Transverse colon (tissue), 4 donors: ENCODE measurements around the gene CNKSR1. TPM values are rescaled to one million over a fixed set of nuclear protein-coding genes. Genes with fewer than 3 reads are reported as not detected.

ENCODE experiments used
- DNase-seq: peaks from one replicate; pipeline ENCODE4 v3.0.0-alpha.2; 2019
- H3K27ac ChIP-seq, 4 donors: fragments of 200-600 bp; sonication (generic); 2 replicates each; pipeline ENCODE4 v1.5.1; 2016 to 2018; ENCODE audit warnings: inconsistent platforms in 4 of 4
- H3K27me3 ChIP-seq: fragments of 200-600 bp; sonication (generic); 2 replicates; pipeline ENCODE4 v1.5.1; 2017; ENCODE audit warnings: inconsistent platforms
- H3K36me3 ChIP-seq, 4 donors: fragments of 200-600 bp; sonication (generic); 2 replicates each; pipeline ENCODE4 v1.5.1; 2017 to 2019; ENCODE audit warnings: inconsistent platforms in 4 of 4
- H3K4me1 ChIP-seq, 4 donors: fragments of 200-600 bp; sonication (generic); 2 replicates each; pipeline ENCODE4 v1.5.1; 2017 to 2020; ENCODE audit warnings: inconsistent platforms in 4 of 4
- H3K4me3 ChIP-seq, 4 donors: fragments of 200-600 bp; sonication (generic); 1 replicate in 1 of 4; 2 replicates in 3 of 4; pipeline versions ENCODE4 v1.5.1 to v1.6.1; 2017 to 2019; ENCODE audit warnings: inconsistent platforms in 4 of 4
- H3K9me3 ChIP-seq, 2 donors: fragments of 200-600 bp; sonication (generic); 2 replicates each; pipeline ENCODE4 v1.5.1; 2017 to 2019; ENCODE audit warnings: inconsistent platforms in 2 of 2
- EP300 ChIP-seq: sonication (generic); formaldehyde crosslinking; IDR thresholded peaks from one replicate; pipeline ENCODE4 v1.6.1; 2017; ENCODE audit warnings: antibody characterized with exemption, low read depth
- POLR2A ChIP-seq: fragments of 450-650 bp; IDR thresholded peaks from one replicate; pipeline ENCODE4 v1.6.1; 2016; ENCODE audit warnings: antibody characterized with exemption, mild to moderate bottlenecking, moderate library complexity
- POLR2AphosphoS5 ChIP-seq, 3 donors: sonication (generic); formaldehyde crosslinking; IDR thresholded peaks; one replicate each; pipeline ENCODE4 v1.6.1; 2016; ENCODE audit warnings: antibody characterized with exemption in 3 of 3
- WGBS, 2 donors: methylation state at CpG; one replicate each; pipeline ENCODE4 v1.1.5; 2018; ENCODE audit warnings: low coverage in 1 of 2; 5-methylcytosine and 5-hydroxymethylcytosine counted together
- in situ Hi-C, 4 donors: fragments of 200-750 bp; cut with MboI; loops; one replicate each; pipeline versions ENCODE4 v1.15.0 to v1.15.1; 2017; ENCODE audit warnings: low sequenced_read_pairs in 3 of 4, low pct_ligation_motif_present in 1 of 4, low pct_unique_long_range_greater_than_20kb in 1 of 4
- intact Hi-C: fragments of 100-400 bp; cut with DNase I; formaldehyde crosslinking; loops from one replicate; pipeline ENCODE4 v1.15.1; 2023; ENCODE audit warnings: low total_unique reads
- total RNA-seq, 4 donors: library from RNA; depleted of rRNA; stranded (reverse); fragments of >200 nt; gene quantifications; one replicate each; pipeline ENCODE4 v1.1.0, GENCODE V29; 2016
- TF ChIP-seq, protein P1 (sequence below), 5 experiments: fragments of 200-600 bp in 3 of 5; fragments of 450-650 bp in 2 of 5; sonication (generic) in 3 of 5; IDR thresholded peaks; 1 replicate in 2 of 5; 2 replicates in 3 of 5; pipeline ENCODE4 v1.5.1; 2016 to 2017; ENCODE audit warnings: antibody characterized with exemption in 5 of 5, inconsistent platforms in 3 of 5, mild to moderate bottlenecking in 2 of 5, moderate library complexity in 1 of 5

CNKSR1 gene
- total RNA-seq, 4 donors from 2014 or later, result 53.5 to 187 (median 74.4) TPM

DNA sequence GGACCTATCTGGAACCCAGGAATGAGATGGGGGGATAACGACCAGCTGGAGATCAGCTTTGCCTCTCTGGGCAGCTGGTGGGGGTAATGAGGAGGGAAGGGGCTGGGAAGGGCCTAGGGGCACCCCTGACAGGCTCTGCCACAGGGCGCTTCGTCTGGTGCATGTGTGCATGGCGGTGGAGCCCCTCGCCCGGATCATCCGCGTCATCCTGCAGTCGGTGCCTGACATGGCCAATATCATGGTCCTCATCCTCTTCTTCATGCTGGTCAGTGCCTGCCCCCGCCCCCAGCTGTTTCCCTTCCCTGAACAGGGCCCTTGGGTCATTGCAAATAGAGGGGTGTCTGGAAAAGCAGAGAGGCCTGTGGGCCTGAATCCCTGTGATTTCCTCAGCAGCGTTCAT lies 20.5 kb downstream of the CNKSR1 start:
- H3K4me1 ChIP-seq, result no peaks in the 10 kb centered on the region
- in situ Hi-C loops (no loop called here), intact Hi-C loops (no loop called here)
- no peaks in the 10 kb centered on the region for H3K9me3 ChIP-seq
- no peak overlapping the region for H3K27ac ChIP-seq
- DNase-seq, result no peak
- TF ChIP-seq EP300 (no peak), POLR2A (no peak), POLR2AphosphoS5 (IDR thresholded peaks at IDR 0.05) (no peak)
- TF ChIP-seq, protein P1, sequence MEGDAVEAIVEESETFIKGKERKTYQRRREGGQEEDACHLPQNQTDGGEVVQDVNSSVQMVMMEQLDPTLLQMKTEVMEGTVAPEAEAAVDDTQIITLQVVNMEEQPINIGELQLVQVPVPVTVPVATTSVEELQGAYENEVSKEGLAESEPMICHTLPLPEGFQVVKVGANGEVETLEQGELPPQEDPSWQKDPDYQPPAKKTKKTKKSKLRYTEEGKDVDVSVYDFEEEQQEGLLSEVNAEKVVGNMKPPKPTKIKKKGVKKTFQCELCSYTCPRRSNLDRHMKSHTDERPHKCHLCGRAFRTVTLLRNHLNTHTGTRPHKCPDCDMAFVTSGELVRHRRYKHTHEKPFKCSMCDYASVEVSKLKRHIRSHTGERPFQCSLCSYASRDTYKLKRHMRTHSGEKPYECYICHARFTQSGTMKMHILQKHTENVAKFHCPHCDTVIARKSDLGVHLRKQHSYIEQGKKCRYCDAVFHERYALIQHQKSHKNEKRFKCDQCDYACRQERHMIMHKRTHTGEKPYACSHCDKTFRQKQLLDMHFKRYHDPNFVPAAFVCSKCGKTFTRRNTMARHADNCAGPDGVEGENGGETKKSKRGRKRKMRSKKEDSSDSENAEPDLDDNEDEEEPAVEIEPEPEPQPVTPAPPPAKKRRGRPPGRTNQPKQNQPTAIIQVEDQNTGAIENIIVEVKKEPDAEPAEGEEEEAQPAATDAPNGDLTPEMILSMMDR (IDR thresholded peaks at IDR 0.05), result no peak
- no peaks in the 10 kb centered on the region for H3K36me3 ChIP-seq
- no peaks in the 10 kb centered on the region for H3K27me3 ChIP-seq
- WGBS, 2 donors, result 88% methylated on average over 11 of the region's 11 CpGs; no CpG with 5 or more reads in 1 of the 2 donors
- no peak overlapping the region for H3K4me3 ChIP-seq

DNA sequence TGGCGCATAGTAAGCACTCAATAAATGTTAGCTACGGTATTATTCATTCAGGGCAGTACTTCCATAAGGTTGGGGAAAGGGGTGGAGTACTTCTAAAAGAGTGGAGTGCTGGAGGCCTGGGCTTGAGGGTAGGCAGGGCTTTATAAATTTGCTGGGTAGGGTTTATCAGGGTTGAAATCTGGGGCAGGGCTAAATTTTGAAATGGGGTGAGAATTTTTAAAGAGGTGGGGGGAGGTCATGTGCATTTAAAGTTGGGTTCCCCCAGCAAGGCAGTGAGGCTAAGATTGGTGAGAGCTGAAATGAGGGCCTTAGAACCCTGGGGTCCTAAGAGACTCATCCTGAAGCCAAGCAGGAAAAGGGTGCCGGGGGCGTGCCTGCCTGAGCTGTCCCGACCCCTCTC lies 23.1 kb downstream of the CNKSR1 start:
- DNase-seq, result no peak
- intact Hi-C loops (loop anchor here (5.0 kb wide), 1 partner anchor 1308 kb away; no protein-coding TSS in a partner anchor), in situ Hi-C loops (no loop called here)
- H3K36me3 ChIP-seq, result no peaks in the 10 kb centered on the region
- H3K27me3 ChIP-seq, result no peaks in the 10 kb centered on the region
- H3K4me1 ChIP-seq, result no peaks in the 10 kb centered on the region
- TF ChIP-seq EP300 (no peak), POLR2AphosphoS5 (IDR thresholded peaks at IDR 0.05) (no peak), POLR2A (no peak)
- TF ChIP-seq, protein P1 (IDR thresholded peaks at IDR 0.05), result no peak
- no peaks in the 10 kb centered on the region for H3K9me3 ChIP-seq
- WGBS, 2 donors, result 83 to 93% methylated on average over 2 to 5 of the region's 5 CpGs
- H3K27ac ChIP-seq, result no peak overlapping the region
- H3K4me3 ChIP-seq, result no peak overlapping the region

DNA sequence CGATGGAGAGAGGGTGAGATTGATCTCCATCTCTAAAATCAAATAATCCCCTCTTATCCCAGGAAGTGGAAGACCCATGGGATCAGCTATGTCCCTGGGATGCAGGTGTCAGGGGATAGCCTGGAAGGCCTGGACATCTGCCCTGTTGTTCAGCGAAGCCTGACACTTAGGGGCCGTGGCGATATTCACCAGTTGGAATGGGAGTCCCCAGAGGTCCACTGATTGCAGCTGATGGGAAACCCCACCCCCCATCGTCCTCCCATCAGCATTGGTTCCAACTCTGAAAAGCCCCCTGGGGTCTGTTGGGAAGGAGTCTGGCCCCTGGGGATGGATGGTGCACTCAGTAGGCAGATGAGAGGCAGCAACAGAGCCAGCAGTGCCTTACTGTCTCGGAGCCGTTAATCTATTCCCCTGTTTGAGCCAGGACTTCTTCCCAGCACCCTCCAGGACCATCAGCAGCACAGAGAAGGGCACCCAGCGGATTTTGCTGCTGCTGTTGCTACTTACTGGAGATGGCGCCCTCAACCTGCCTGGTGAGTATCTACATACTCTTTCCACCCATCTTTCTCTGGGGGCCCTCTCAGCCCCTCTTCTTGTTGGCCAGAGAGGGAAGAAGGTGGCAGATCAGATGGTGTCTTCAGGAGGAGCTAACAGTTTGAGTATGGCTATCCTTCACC lies 26.5 kb downstream of the CNKSR1 start:
- H3K36me3 ChIP-seq, result no peaks in the 10 kb centered on the region
- H3K27me3 ChIP-seq, result no peaks in the 10 kb centered on the region
- H3K27ac ChIP-seq, result no peak overlapping the region
- DNase-seq, result no peak
- no peak overlapping the region for H3K4me3 ChIP-seq
- no peaks in the 10 kb centered on the region for H3K4me1 ChIP-seq
- WGBS, 2 donors, result 75% methylated on average over 9 of the region's 9 CpGs; no CpG with 5 or more reads in 1 of the 2 donors
- TF ChIP-seq, protein P1 (IDR thresholded peaks at IDR 0.05), result no peak
- TF ChIP-seq EP300, result no peak
- no peak for TF ChIP-seq POLR2A
- no peak for TF ChIP-seq POLR2AphosphoS5 (IDR thresholded peaks at IDR 0.05)
- in situ Hi-C loops (no loop called here), intact Hi-C loops (loop anchor here (5.0 kb wide), 1 partner anchor 1311 kb away; no protein-coding TSS in a partner anchor)
- no peaks in the 10 kb centered on the region for H3K9me3 ChIP-seq

DNA sequence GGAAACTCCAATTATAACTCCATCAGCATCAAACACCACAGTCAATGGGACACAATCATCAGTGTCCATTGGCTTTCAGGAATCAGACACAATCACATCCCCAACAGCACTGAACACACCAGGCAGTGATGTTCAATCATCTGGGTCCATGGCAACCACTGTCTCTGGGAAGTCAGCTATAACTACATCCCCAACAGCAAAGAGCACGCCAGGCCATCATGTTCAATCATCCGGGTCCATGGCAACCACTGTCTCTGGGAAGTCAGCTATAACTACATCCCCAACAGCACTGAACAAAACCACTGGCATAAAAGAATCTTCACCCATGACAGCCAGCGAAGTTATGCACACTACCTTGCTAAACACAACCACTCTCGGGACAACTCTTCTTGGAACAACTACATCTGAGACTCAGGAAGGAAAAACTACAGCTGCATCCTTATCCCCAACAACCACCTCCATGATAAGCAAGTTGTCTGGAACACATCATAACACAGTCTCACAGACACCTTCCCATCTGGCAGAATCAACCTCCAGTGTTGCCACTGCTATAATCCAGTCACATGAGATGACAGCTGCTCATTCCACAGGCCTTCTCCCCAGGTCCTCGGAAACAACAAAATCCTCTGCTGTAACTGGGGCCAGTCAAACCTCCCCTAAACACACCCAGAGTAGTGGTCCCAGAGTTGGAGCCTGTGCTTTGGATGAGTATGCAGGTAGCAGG lies 33.0 kb downstream of the CNKSR1 start:
- TF ChIP-seq POLR2A (no peak), POLR2AphosphoS5 (IDR thresholded peaks at IDR 0.05) (no peak), EP300 (no peak)
- TF ChIP-seq, protein P1 (IDR thresholded peaks at IDR 0.05), result no peak
- 82% methylated on average over 5 of the region's 5 CpGs; no CpG with 5 or more reads in 1 of the 2 donors for WGBS, 2 donors
- no peak overlapping the region for H3K4me3 ChIP-seq
- intact Hi-C loops, result no loop called here
- DNase-seq, result no peak
- in situ Hi-C loops, result no loop called here
- no peak overlapping the region for H3K27ac ChIP-seq
- H3K27me3 ChIP-seq, result no peaks in the 10 kb centered on the region
- no peaks in the 10 kb centered on the region for H3K36me3 ChIP-seq
- no peaks in the 10 kb centered on the region for H3K4me1 ChIP-seq
- no peaks in the 10 kb centered on the region for H3K9me3 ChIP-seq
